Brain microvascular endothelial cell (primary cell): ENCODE results near the gene ENOX1.

Source experiments
- DNase-seq: peaks from one replicate; pipeline ENCODE4 v3.0.0-alpha.2; 2020
- H3K27ac ChIP-seq: fragments of 250-450 bp; sonication (Bioruptor Pico); 2 replicates; pipeline ENCODE4 v1.5.1; 2020; ENCODE audit warnings: mild to moderate bottlenecking, moderate library complexity
- H3K27me3 ChIP-seq: fragments of 250-450 bp; sonication (Bioruptor Pico); replicated peaks from 2 replicates; pipeline ENCODE4 v1.5.1; 2020; ENCODE audit warnings: mild to moderate bottlenecking
- H3K36me3 ChIP-seq: fragments of 250-450 bp; sonication (Bioruptor Pico); replicated peaks from 2 replicates; pipeline ENCODE4 v1.5.1; 2020; ENCODE audit warnings: mild to moderate bottlenecking
- H3K4me3 ChIP-seq: 2 replicates; pipeline ENCODE4 v1.5.1; 2011; ENCODE audit warnings: low read depth, mild to moderate bottlenecking, control low read depth, low read length, moderate library complexity
- CTCF ChIP-seq: IDR thresholded peaks from 2 replicates; pipeline ENCODE4 v1.5.1; 2011; ENCODE audit warnings: low read depth, mild to moderate bottlenecking, moderate library complexity, low read length, control low read depth, inconsistent platforms; ENCODE audit errors: missing control alignments
- in situ Hi-C: cut with HindIII; loops from 2 replicates; pipeline ENCODE4 v1.10.0; 2017; ENCODE audit warnings: low sequenced_read_pairs, low pct_ligation_motif_present

Gene ENOX1

DNA sequence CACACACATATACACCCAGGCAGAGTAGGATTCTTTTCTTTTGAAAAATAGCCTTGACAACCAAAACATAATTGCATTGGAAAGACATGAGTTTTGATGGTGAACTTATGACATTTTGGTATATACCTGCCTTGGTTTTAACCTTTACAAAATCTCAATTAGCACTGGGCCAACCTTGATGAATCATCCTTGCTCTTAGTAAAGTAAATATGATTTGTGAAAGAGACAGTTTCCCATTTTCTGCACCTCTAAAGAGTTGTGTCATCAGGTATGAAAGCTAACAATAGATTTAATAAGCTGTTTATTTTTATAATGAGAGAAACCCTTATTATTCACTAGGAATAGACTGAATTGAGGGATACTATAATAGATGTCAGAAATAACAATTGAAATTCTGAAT, 15.7 kb upstream of the ENOX1 start:
- in situ Hi-C loops = no loop called here
- DNase-seq = no peak
- Histone ChIP-seq H3K27me3 (no peaks in the 10 kb centered on the region), H3K36me3 (no peaks in the 10 kb centered on the region), H3K4me3 (no peak overlapping the region), H3K27ac (no peak overlapping the region)
- no peak for TF ChIP-seq CTCF

- TF ChIP-seq CTCF = no peak
- DNase-seq = no peak
- Histone ChIP-seq H3K27ac (no peak overlapping the region), H3K36me3 (no peaks in the 10 kb centered on the region), H3K4me3 (no peak overlapping the region), H3K27me3 (no peaks in the 10 kb centered on the region)
- in situ Hi-C loops = no loop called here
Measured at GRCh38 chr13:43800828-43801227, 14.1 kb upstream of the ENOX1 start.

DNA sequence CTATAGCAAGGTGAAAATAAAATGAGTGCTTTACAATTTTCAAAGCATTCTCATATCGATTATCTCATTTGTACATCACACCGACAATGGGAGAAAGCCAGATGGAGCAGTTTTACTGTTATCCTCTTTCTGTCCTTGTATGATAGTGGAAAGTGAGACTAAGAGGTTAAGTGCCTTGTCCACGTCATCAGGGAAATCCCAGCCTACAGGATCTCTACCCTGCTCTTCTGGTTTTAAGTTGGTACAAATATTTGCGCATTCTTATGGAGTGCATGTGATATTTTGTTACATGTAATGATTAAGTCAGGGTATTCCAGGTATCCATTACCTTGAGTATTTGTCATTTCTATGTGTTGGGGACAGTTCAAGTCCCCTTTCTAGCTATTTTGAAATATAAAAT, 12.4 kb upstream of the ENOX1 start:
- Histone ChIP-seq H3K27ac (no peak overlapping the region), H3K27me3 (no peaks in the 10 kb centered on the region), H3K4me3 (no peak overlapping the region), H3K36me3 (no peaks in the 10 kb centered on the region)
- TF ChIP-seq CTCF = no peak
- in situ Hi-C loops = no loop called here
- DNase-seq = no peak

- Histone ChIP-seq H3K27ac (no peak overlapping the region), H3K36me3 (no peaks in the 10 kb centered on the region), H3K27me3 (no peaks in the 10 kb centered on the region), H3K4me3 (no peak overlapping the region)
- no peak for DNase-seq
- in situ Hi-C loops = no loop called here
- no peak for TF ChIP-seq CTCF
Measured at GRCh38 chr13:43797869-43798268, 11.1 kb upstream of the ENOX1 start.

DNA sequence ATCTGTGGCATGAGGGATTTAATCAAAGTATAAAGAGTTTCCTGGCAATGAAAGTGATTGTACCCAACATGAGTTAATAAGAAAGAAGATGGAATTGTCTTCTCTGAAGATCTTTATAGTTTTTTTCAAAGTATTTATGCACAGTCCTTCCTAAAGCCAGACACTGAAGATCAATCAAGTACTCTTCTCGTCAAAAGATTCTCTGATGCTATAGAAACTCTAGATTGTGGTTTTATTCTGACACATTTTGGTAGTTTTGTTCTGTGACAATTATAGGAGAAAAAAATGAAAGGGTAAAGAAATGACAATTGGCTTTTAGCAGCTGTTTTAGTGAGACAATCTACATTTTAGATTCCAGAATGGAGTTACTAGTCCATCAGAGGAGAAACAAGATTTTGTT, 10.4 kb upstream of the ENOX1 start:
- H3K27ac ChIP-seq = no peak overlapping the region
- TF ChIP-seq CTCF = no peak
- H3K4me3 ChIP-seq = no peak overlapping the region
- no peaks in the 10 kb centered on the region for H3K36me3 ChIP-seq
- in situ Hi-C loops = no loop called here
- H3K27me3 ChIP-seq = no peaks in the 10 kb centered on the region
- DNase-seq = no peak

- Histone ChIP-seq H3K36me3 (no peaks in the 10 kb centered on the region), H3K4me3 (no peak overlapping the region), H3K27ac (no peak overlapping the region), H3K27me3 (no peaks in the 10 kb centered on the region)
- DNase-seq = no peak
- TF ChIP-seq CTCF = no peak
- in situ Hi-C loops = no loop called here
Measured at GRCh38 chr13:43794416-43794815, 7.6 kb upstream of the ENOX1 start.
